ENCODE data around the gene MRPL33. TPM values are rescaled to one million over a fixed set of nuclear protein-coding genes. Genes with fewer than 3 reads are reported as not detected.

Gene MRPL33
- total RNA-seq, 1 donor, result 105 TPM

DNA sequence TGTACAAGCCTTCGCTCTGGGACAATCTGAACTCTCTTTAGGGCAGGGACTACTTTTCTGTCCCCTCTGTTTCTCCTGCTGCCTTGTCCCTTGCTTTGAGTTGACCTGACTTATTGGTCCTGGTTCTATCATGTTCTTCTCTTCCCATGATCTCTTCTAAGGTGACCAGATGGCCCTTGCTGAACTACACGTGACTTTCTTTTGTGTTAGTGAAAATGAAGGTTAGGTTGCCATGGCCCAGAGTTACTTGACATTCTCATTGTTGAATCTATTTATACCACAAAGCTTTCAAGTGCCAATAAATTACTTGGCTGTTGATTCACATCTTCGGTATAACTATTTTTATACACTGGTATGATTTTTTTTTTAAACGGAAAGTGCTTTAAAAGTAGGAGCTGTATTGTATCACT is 24.4 kb downstream of the MRPL33 start:
- Histone ChIP-seq H3K36me3 (ENCODE audit: insufficient read depth, low read length) (no peaks in the 10 kb centered on the region), H3K27ac (ENCODE audit: low read depth, low read length) (peak overlapping the region; percentile 98), H2AFZ (ENCODE audit: low read length) (peak overlapping the region; percentile 2), H4K20me1 (ENCODE audit: insufficient read depth, low read length) (no peaks in the 10 kb centered on the region), H3K9me3 (ENCODE audit: low read depth, low read length) (no peaks in the 10 kb centered on the region), H3K4me3 (ENCODE audit: insufficient read depth, low read length) (no peak overlapping the region), H3K27me3 (ENCODE audit: insufficient read depth, low read length) (no peaks in the 10 kb centered on the region), H3K79me2 (ENCODE audit: insufficient read depth, low read length) (peaks cover 1% of the 10 kb centered on the region), H3K4me2 (ENCODE audit: insufficient read depth, low read length) (peak overlapping the region; percentile 1), H3K4me1 (ENCODE audit: insufficient read depth, low read length) (peaks cover 68% of the 10 kb centered on the region)
- TF ChIP-seq, protein P1, sequence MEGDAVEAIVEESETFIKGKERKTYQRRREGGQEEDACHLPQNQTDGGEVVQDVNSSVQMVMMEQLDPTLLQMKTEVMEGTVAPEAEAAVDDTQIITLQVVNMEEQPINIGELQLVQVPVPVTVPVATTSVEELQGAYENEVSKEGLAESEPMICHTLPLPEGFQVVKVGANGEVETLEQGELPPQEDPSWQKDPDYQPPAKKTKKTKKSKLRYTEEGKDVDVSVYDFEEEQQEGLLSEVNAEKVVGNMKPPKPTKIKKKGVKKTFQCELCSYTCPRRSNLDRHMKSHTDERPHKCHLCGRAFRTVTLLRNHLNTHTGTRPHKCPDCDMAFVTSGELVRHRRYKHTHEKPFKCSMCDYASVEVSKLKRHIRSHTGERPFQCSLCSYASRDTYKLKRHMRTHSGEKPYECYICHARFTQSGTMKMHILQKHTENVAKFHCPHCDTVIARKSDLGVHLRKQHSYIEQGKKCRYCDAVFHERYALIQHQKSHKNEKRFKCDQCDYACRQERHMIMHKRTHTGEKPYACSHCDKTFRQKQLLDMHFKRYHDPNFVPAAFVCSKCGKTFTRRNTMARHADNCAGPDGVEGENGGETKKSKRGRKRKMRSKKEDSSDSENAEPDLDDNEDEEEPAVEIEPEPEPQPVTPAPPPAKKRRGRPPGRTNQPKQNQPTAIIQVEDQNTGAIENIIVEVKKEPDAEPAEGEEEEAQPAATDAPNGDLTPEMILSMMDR (IDR thresholded peaks at IDR 0.05; ENCODE audit: extremely low read depth, low read depth, low read length), result no peak
- peak; percentile 41 for DNase-seq (ENCODE audit: insufficient read length, low spot score, missing footprints)

GRCh38 chr2:27796791-27797765 is 25.6 kb downstream of the MRPL33 start:
- H3K27me3 ChIP-seq (ENCODE audit: insufficient read depth, low read length), result no peaks in the 10 kb centered on the region
- peak overlapping the region; percentile 98 for H3K27ac ChIP-seq (ENCODE audit: low read depth, low read length)
- H3K4me3 ChIP-seq (ENCODE audit: insufficient read depth, low read length), result no peak overlapping the region
- no peak for DNase-seq (ENCODE audit: insufficient read length, low spot score, missing footprints)
- peaks cover 6% of the 10 kb centered on the region for H3K79me2 ChIP-seq (ENCODE audit: insufficient read depth, low read length)
- H2AFZ ChIP-seq (ENCODE audit: low read length), result no peak overlapping the region
- H3K36me3 ChIP-seq (ENCODE audit: insufficient read depth, low read length), result no peaks in the 10 kb centered on the region
- no peaks in the 10 kb centered on the region for H3K9me3 ChIP-seq (ENCODE audit: low read depth, low read length)
- H3K4me2 ChIP-seq (ENCODE audit: insufficient read depth, low read length), result peak overlapping the region; percentile 4
- H3K4me1 ChIP-seq (ENCODE audit: insufficient read depth, low read length), result peaks cover 72% of the 10 kb centered on the region
- TF ChIP-seq, protein P1 (IDR thresholded peaks at IDR 0.05; ENCODE audit: extremely low read depth, low read depth, low read length), result no peak
- H4K20me1 ChIP-seq (ENCODE audit: insufficient read depth, low read length), result no peaks in the 10 kb centered on the region

DNA sequence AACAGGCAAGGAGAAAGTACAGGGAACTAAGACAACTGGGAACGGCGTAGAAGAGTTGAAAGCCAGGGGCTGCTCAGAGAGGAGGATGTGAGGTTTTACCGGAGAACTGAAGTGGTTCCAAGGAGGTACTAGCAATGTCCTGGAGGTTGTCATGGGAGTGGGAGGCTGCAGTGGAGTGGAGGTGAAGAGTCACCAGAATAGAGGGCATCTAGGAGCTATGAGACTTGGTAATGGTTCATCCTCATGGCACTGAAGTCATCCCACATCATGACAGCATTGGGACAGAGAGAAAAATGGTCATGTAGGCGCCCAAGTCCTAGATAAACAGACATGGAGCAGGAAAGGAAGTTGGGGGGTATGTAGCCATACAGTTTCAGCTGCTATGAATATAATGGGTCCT is 26.3 kb downstream of the MRPL33 start:
- Histone ChIP-seq H3K4me2 (ENCODE audit: insufficient read depth, low read length) (no peak overlapping the region), H3K4me1 (ENCODE audit: insufficient read depth, low read length) (peaks cover 67% of the 10 kb centered on the region), H3K27me3 (ENCODE audit: insufficient read depth, low read length) (no peaks in the 10 kb centered on the region), H4K20me1 (ENCODE audit: insufficient read depth, low read length) (no peaks in the 10 kb centered on the region), H3K36me3 (ENCODE audit: insufficient read depth, low read length) (no peaks in the 10 kb centered on the region), H3K27ac (ENCODE audit: low read depth, low read length) (peak overlapping the region; percentile 98), H3K9me3 (ENCODE audit: low read depth, low read length) (no peaks in the 10 kb centered on the region), H3K4me3 (ENCODE audit: insufficient read depth, low read length) (no peak overlapping the region), H2AFZ (ENCODE audit: low read length) (no peak overlapping the region), H3K79me2 (ENCODE audit: insufficient read depth, low read length) (peaks cover 7% of the 10 kb centered on the region)
- DNase-seq (ENCODE audit: insufficient read length, low spot score, missing footprints), result no peak
- TF ChIP-seq, protein P1 (IDR thresholded peaks at IDR 0.05; ENCODE audit: extremely low read depth, low read depth, low read length), result no peak

DNA sequence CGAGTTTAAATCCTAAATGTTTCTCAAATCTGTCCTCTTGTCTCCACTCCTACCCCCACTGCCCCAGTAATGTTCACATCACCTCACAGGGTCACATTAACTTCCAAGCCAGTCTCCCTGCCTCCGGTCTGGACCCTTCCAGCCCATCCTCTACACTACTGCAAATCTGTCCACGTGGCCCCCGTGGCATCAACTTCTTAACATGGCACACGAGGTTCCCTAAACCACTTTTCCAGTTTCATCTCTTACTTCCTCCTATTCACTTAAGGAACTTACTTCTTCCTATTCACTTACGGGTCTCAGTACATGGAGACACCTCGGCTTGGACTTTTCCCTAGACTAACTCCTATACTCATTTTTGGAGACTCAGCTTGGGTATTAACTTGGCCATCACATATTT is 27.0 kb downstream of the MRPL33 start:
- Histone ChIP-seq H2AFZ (ENCODE audit: low read length) (no peak overlapping the region), H3K4me2 (ENCODE audit: insufficient read depth, low read length) (peak overlapping the region; percentile 15), H3K27ac (ENCODE audit: low read depth, low read length) (peak overlapping the region; percentile 98), H3K79me2 (ENCODE audit: insufficient read depth, low read length) (peaks cover 7% of the 10 kb centered on the region), H3K4me1 (ENCODE audit: insufficient read depth, low read length) (peaks cover 60% of the 10 kb centered on the region), H4K20me1 (ENCODE audit: insufficient read depth, low read length) (no peaks in the 10 kb centered on the region), H3K4me3 (ENCODE audit: insufficient read depth, low read length) (no peak overlapping the region), H3K36me3 (ENCODE audit: insufficient read depth, low read length) (no peaks in the 10 kb centered on the region), H3K27me3 (ENCODE audit: insufficient read depth, low read length) (no peaks in the 10 kb centered on the region), H3K9me3 (ENCODE audit: low read depth, low read length) (no peaks in the 10 kb centered on the region)
- DNase-seq (ENCODE audit: insufficient read length, low spot score, missing footprints), result no peak
- TF ChIP-seq, protein P1 (IDR thresholded peaks at IDR 0.05; ENCODE audit: extremely low read depth, low read depth, low read length), result no peak
